ENCODE data around the gene KCNK4. TPM values are rescaled to one million over a fixed set of nuclear protein-coding genes. Genes with fewer than 3 reads are reported as not detected.
A peak's percentile ranks its signal among the peaks of the same experiment; 100 is the strongest.

Gene KCNK4
- polyA plus RNA-seq, 2 of the 4 experiments (the other 2 are of a cell fraction): 0.12 TPM; not detected in 1

DNA sequence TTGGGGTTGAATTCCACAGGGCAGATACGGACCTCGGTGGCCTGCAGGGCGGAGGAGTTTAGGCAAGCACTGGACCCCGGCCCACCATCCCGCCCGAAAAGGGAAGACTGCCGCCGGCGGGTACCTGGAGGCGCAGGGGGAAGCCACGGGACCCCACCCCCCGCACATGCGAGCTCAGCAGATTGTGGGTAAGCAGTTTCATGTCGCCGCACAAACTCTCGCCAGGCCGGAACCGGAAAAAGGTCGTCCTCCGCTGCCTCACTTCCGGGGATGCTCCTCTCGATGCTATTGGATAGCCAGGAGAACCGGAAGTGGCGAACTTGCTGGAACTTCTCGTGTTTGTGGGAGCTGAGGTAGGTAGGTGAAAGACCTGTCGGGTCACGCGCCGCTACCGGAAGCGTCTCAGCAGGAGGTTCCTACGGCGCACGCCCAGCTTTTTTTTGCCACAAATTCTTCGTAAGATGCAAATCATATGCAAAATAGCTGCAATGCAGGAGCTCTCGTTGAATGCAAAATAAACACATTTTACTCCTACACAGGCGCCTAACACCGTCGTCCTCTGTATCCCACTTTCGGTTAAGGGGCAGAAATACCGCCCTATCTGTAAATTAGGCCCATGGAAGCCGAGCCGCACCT lies 26.3 kb downstream of the KCNK4 start, which contains the start of gene TRMT112:
Gene TRMT112, minus strand, starts transcription at position 235 of the 636 bp plus-strand sequence. Its CDS starts 33 bp downstream, at position 202.
- DNase-seq (ENCODE audit: low read depth in 1 of 2, low spot score in 1 of 2) (peak; percentile 95 to 99), ATAC-seq (peak; percentile 83 to 90), FAIRE-seq (peak; percentile 99)
- WGBS (ENCODE audit: missing lambda C conversion rate): 2% methylated on average over 40 of the region's 43 CpGs
- CTCF ChIA-PET: interaction anchor here (0.6 to 20.7 kb wide), 20 partner anchors 8 to 1530 kb away, joined by 3 to 996 read pairs (median 3); partner anchors contain the start of genes CATSPERZ, CCDC88B, ESRRA and FERMT3
- H3K4me3 ChIP-seq: peak within 1 kb of the TSS; percentile 80
- no peaks in the 10 kb centered on the region for H3K9me3 ChIP-seq
- H3K4me1 ChIP-seq: peaks cover 14% of the 10 kb centered on the region
- peak within 1 kb of the TSS; percentile 87 for H3K4me2 ChIP-seq
- peak within 1 kb of the TSS; percentile 97 to 98 for H3K27ac ChIP-seq
- POLR2A ChIA-PET: interaction anchor here (0.6 to 2.9 kb wide), 27 partner anchors 9 to 497 kb away, joined by 3 to 50 read pairs (median 7); partner anchors contain the start of genes BAD, CCDC88B, ESRRA and FKBP2
- TF ChIP-seq POLR2AphosphoS2 (conservative IDR thresholded peaks at IDR 0.05; ENCODE audit: low read length) (no peak), HOXB13 (CRISPR knock-in tag; IDR thresholded peaks at IDR 0.05; ENCODE audit: low read depth) (no peak), MAZ (IDR thresholded peaks at IDR 0.05; ENCODE audit: borderline replicate concordance, low read depth, low read length) (no peak), CEBPB (IDR thresholded peaks at IDR 0.05) (no peak), MYC (IDR thresholded peaks at IDR 0.05; ENCODE audit: borderline replicate concordance, low read length) (no peak; the same call in 1 of the 2 replicates), RARB (CRISPR knock-in tag; IDR thresholded peaks at IDR 0.05) (no peak), EHF (CRISPR knock-in tag; IDR thresholded peaks at IDR 0.05) (no peak), FOSL2 (IDR thresholded peaks at IDR 0.05) (no peak), FOSL2 (CRISPR knock-in tag; IDR thresholded peaks at IDR 0.05) (no peak), ZSCAN20 (CRISPR knock-in tag; IDR thresholded peaks at IDR 0.05) (no peak), TFCP2L1 (CRISPR knock-in tag; IDR thresholded peaks at IDR 0.05) (no peak), HOXB5 (CRISPR knock-in tag; IDR thresholded peaks at IDR 0.05) (no peak), GATA3 (IDR thresholded peaks at IDR 0.05; ENCODE audit: borderline replicate concordance) (peak; percentile 27; the same call in 1 of the 2 replicates), ZFP36 (IDR thresholded peaks at IDR 0.05; ENCODE audit: borderline replicate concordance, partially characterized antibody) (no peak), FOSB (CRISPR knock-in tag; IDR thresholded peaks at IDR 0.05) (no peak), HOXA7 (CRISPR knock-in tag; IDR thresholded peaks at IDR 0.05) (no peak), KDM5A (IDR thresholded peaks at IDR 0.05) (peak; percentile 1; the same call in 1 of the 2 replicates), POLR2A (IDR thresholded peaks at IDR 0.05; ENCODE audit: low read length) (peak; percentile 76), RNF2 (IDR thresholded peaks at IDR 0.05; ENCODE audit: borderline replicate concordance, low read depth) (no peak), ESRRA (IDR thresholded peaks at IDR 0.05; ENCODE audit: borderline replicate concordance, low read length) (no peak), NFE2L2 (conservative IDR thresholded peaks at IDR 0.05; ENCODE audit: low read length) (no peak), CBX8 (IDR thresholded peaks at IDR 0.05) (no peak), HDAC2 (IDR thresholded peaks at IDR 0.05) (no peak), MAFK (IDR thresholded peaks at IDR 0.05; ENCODE audit: partially characterized antibody) (peak; percentile 99), JUNB (IDR thresholded peaks at IDR 0.05) (no peak), EP300 (IDR thresholded peaks at IDR 0.05) (no peak; a peak in 1 of 5 replicates), ZC3H11A (IDR thresholded peaks at IDR 0.05) (no peak), FOXS1 (CRISPR knock-in tag; IDR thresholded peaks at IDR 0.05) (no peak), KDM1A (IDR thresholded peaks at IDR 0.05; ENCODE audit: low read depth) (no peak), CHD2 (IDR thresholded peaks at IDR 0.05; ENCODE audit: low read length, partially characterized antibody) (no peak), CBX2 (IDR thresholded peaks at IDR 0.05; ENCODE audit: borderline replicate concordance, low read depth) (no peak), EHMT2 (IDR thresholded peaks at IDR 0.05; ENCODE audit: low read depth) (no peak), SMC3 (IDR thresholded peaks at IDR 0.05) (no peak), RFX5 (IDR thresholded peaks at IDR 0.05) (peak; percentile 46; the same call in 1 of the 2 replicates), PHF8 (IDR thresholded peaks at IDR 0.05; ENCODE audit: borderline replicate concordance, low read depth) (0 out of 2 replicates have a peak, but pooled peaks have one; percentile 48)
- TF ChIP-seq, protein P1, sequence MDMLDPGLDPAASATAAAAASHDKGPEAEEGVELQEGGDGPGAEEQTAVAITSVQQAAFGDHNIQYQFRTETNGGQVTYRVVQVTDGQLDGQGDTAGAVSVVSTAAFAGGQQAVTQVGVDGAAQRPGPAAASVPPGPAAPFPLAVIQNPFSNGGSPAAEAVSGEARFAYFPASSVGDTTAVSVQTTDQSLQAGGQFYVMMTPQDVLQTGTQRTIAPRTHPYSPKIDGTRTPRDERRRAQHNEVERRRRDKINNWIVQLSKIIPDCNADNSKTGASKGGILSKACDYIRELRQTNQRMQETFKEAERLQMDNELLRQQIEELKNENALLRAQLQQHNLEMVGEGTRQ (IDR thresholded peaks at IDR 0.05): peak; percentile 86
- TF ChIP-seq, protein P2, sequence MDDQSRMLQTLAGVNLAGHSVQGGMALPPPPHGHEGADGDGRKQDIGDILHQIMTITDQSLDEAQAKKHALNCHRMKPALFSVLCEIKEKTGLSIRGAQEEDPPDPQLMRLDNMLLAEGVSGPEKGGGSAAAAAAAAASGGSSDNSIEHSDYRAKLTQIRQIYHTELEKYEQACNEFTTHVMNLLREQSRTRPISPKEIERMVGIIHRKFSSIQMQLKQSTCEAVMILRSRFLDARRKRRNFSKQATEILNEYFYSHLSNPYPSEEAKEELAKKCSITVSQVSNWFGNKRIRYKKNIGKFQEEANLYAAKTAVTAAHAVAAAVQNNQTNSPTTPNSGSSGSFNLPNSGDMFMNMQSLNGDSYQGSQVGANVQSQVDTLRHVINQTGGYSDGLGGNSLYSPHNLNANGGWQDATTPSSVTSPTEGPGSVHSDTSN (IDR thresholded peaks at IDR 0.05): no peak; the same call in 1 of the 2 replicates
- TF ChIP-seq, protein P3, sequence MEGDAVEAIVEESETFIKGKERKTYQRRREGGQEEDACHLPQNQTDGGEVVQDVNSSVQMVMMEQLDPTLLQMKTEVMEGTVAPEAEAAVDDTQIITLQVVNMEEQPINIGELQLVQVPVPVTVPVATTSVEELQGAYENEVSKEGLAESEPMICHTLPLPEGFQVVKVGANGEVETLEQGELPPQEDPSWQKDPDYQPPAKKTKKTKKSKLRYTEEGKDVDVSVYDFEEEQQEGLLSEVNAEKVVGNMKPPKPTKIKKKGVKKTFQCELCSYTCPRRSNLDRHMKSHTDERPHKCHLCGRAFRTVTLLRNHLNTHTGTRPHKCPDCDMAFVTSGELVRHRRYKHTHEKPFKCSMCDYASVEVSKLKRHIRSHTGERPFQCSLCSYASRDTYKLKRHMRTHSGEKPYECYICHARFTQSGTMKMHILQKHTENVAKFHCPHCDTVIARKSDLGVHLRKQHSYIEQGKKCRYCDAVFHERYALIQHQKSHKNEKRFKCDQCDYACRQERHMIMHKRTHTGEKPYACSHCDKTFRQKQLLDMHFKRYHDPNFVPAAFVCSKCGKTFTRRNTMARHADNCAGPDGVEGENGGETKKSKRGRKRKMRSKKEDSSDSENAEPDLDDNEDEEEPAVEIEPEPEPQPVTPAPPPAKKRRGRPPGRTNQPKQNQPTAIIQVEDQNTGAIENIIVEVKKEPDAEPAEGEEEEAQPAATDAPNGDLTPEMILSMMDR (IDR thresholded peaks at IDR 0.05): no peak
- TF ChIP-seq, protein P4, sequence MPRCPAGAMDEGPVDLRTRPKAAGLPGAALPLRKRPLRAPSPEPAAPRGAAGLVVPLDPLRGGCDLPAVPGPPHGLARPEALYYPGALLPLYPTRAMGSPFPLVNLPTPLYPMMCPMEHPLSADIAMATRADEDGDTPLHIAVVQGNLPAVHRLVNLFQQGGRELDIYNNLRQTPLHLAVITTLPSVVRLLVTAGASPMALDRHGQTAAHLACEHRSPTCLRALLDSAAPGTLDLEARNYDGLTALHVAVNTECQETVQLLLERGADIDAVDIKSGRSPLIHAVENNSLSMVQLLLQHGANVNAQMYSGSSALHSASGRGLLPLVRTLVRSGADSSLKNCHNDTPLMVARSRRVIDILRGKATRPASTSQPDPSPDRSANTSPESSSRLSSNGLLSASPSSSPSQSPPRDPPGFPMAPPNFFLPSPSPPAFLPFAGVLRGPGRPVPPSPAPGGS (IDR thresholded peaks at IDR 0.05): peak; percentile 67; the same call in 2 of the 3 replicates
- TF ChIP-seq, protein P5, sequence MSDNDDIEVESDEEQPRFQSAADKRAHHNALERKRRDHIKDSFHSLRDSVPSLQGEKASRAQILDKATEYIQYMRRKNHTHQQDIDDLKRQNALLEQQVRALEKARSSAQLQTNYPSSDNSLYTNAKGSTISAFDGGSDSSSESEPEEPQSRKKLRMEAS (IDR thresholded peaks at IDR 0.05): peak; percentile 89

Measured in A549 (cell line).